HG02943 (cell line): ENCODE results near the gene GRIK4.

Experiments
- ATAC-seq: cut with Tn5 transposase; IDR thresholded peaks from one replicate; pipeline ENCODE4 v1.9.1; 2021; ENCODE audit warnings: mild to moderate bottlenecking, low read depth, moderate library complexity; ENCODE audit not compliant: unreplicated experiment

The GRIK4 gene

DNA sequence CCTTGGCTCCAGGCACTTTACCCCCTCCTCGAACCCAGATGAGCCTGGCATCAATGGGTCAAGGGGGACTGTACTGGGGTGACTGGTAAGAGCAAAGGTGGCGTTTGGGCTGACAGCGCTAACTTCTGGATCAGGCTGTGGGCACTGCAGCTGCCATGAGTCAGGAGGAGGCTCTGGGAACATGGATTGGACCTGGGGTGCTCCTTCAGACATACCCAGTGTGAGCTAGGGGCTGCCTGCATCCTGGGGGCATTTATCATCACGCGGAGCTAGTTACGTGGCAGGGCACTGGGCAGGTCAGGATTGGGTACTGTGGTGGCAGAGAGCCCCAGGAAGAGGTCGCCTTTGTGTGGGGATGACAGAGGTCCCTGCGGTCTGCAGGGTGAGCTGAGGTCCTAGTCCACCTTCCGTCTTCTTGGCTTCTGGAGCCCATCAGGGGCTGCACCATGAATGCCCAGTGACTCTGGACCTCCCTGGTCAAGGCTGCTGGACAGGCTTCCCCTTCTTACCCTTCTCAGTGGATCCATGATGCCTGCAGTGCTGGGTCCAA is 13.1 kb downstream of the GRIK4 start:
- ATAC-seq = no peak

DNA sequence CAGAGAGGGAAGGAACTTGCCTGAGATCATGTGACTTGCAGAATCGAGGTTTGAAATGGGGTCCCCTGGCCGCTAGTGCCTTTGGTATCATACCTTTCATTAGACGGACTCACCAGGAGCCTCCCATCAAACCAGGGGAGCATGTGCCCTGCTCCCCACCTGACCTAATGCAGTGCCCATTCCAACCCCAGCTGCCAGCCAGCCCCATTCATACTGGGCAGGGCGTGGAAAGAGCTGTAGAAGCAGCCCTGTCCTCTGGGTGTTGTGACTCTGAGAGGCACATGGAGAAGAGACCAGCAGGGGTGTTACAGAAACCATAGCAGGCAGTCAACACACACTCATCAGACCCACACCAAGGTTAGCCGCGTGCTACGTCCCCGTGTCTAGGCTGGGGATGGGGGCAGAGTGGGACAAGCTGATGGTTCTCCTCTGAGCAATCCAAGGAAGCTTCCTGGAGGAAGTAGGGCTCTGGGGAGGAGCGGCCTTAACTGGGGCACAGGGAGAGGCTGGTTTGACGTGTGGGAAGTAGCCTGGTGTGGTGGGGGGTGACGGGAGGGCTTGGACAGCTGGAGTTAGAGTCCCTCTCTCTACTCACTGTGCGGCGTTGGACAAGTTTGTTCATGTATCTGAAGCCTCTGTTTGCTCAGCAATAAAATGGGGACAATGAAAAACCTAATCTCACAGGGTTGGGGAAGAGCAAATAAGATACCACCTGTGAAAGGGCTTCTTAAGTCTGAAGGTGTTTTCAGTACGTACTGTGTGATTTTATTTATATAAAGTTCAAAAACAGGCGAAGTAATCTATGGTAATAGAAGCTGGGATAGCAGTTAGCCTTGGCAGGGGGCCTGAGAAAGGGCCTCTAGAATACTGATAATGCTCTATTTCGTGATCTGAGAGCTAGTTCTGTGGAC is 14.0 kb downstream of the GRIK4 start:
- no peak for ATAC-seq

- ATAC-seq = no peak
These were observed 14.7 kb downstream of the GRIK4 start for GRCh38 chr11:120526241-120526640.

- ATAC-seq = no peak
These were observed 15.7 kb downstream of the GRIK4 start for GRCh38 chr11:120527111-120527761.

DNA sequence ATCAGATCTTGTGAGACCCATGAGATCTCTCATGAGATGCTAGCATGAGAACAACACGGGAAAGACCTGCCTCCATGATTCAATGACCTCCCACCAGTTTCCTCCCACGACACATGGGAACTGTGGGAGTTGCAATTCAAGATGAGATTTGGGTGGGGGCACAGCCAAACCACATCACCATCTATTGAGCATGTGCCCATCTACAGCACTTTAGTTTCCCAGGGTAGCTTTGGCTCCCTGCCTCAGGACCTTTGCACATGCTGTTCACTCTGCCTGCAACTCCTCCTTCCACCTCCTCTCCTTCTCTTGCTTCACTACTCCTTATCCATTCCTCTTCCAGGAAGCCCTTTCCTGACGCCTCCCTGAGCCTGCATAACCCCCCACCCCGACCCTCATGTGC is 17.2 kb downstream of the GRIK4 start:
- no peak for ATAC-seq

DNA sequence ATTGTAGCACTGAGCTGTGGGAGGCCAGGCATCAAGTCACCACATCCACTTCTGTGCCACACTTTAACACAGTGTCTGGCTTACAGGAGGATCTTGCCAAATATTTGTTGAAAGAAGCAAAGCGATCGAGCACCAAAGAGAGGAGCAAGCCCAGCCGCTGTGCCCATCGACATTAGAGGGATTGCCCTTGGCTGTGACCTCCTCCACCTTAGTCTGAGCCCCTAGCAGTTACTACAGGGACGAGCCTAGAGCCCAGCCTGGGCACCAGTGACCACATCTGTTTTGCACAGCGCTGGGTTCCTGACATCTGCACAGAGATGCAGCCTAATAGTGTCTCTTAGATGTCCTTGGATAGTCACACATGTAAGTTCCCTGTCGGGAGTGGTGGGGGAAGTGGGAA is 17.7 kb downstream of the GRIK4 start:
- no peak for ATAC-seq

- ATAC-seq = no peak
These were observed 18.4 kb downstream of the GRIK4 start for GRCh38 chr11:120529911-120530310.

DNA sequence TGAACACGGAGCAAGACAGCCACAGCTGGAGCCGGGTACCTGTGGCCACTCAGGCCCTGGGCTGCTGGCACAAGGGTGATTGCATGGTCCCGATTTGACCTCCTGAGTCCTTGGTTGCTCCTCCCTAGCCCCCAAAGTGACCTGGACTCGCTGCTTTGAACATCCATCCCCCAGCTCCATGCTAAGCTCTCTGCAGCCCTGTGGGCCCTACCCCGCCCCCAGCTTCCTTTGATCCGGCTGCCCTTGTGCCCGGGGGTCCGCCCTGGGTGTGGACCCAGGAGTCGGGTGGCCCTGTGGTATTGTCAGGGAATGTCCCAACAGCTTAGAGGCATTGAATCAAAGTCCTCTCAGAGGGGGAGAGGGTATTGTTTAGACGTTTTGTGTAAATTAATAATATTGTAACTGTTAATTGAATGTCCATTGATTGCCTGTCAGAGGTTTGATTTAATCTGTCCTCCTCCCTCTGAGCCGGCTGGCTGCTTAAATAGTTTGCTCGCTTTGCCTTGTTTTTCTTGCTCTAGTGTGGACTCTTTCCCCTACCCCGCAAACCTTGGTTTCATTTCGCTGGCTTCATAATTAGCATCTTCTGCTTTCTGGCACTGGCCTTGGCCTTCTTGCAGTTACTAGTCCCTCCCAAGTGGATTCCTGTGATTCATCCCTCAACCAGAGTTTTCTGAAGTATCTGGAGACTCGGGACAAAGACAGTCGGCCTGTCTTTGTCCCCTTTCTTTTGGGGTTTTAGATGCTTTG is 20.7 kb downstream of the GRIK4 start:
- ATAC-seq = no peak

GRCh38 chr11:120532832-120533196 is 21.3 kb downstream of the GRIK4 start:
- ATAC-seq = no peak

GRCh38 chr11:120536091-120536796 is 24.7 kb downstream of the GRIK4 start:
- ATAC-seq = no peak

- ATAC-seq = no peak
These were observed 25.2 kb downstream of the GRIK4 start for GRCh38 chr11:120536797-120537169.

GRCh38 chr11:120537996-120538395 is 26.4 kb downstream of the GRIK4 start:
- ATAC-seq = no peak

- no peak for ATAC-seq
These were observed 27.2 kb downstream of the GRIK4 start for GRCh38 chr11:120538707-120539106.

DNA sequence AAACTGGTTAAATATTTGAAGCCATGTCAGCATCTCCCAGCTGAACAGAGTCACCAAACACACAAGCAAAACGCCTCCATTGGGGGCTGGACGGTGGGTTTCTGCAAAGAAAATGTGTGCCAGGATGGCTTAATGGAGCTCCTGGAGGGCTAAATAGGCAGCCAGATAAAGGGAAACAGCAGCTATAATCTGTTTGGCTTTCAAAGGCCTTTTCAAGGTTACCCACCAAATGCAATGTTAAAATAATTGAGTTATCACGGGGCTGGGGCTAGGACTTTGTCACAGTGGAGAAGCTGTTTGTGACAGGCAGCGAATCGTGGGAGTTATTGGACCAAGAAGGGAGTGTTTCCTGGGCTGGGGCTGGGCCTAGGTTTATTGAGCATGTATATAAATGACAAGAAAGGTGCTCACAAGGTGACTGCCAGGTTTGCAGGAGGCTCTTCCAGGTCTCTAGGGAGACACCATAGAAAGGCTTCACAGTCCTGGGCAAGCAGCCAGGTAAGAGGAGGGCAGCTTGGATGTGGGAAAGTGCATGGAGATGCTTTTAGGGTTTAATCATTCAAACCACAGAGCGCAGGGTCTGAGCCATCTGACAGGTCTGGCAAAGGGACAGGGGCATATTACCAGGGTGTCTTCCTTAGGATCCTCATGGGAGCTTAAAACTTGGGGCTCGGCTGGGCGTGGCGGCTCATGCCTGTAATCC is 28.3 kb downstream of the GRIK4 start:
- no peak for ATAC-seq

DNA sequence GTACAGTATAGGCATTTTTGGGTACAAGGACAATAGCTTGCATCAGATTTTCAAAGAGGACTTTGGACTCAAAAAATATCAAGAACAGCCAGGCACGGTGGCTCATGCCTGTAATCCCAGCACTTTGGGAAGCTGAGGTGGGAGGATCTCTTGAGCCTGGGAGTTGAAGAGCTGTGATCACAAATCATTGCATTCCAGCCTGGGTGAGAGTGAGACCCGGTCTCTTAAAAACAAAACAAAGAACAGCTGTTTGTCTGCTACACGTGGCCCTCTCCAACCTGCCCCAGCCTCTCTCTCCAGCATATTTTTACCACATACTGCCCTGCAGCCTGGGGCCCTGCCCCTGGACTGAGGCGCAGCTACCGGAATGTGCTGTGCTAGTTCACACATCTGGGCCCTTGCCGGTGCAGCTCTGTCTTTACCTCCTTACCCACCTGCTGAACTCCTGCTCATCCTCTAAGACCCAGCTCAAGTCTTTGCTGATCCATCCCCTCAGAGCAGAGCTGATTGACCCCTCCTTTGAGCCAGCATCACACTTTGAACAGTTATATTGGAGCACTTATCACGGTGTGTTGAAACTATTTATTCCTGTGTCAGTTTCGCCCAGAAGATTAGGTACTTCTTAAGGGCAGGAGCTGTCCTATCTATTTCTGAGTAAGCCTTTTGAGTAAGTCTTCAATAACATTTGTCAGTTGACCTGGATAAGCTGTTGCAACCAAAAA is 29.4 kb downstream of the GRIK4 start:
- no peak for ATAC-seq

DNA sequence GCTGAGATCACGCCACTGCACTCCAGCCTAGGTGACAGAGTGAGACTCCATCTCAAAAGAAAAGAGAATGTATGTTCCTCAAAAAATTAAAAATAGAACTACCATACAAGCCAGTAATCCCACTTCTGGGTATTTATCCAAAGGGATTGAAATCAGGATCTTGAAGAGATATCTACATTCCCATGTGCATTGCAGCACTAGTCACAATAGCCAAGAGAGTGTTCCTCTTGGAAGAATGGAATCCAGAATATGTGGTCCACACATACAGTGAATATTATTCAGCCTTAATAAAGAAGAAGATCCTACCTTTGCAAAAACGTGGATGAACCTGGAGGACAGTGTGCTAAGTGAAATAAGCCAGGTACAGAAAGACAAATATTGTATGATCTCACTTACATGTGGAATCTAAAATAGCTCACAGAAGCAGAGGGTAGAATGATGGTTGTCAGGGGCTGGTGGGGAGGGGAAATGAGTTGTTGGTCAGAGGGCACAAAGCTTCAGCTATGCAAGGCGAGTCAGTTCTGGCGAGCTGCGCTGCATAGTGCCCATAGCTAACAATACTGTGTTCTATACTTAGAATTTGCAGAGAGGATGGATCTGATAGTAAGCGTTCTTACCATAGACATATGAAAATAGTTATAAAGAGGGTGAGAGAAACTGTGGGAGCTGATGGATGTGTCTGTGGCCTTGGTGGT is 32.1 kb downstream of the GRIK4 start:
- no peak for ATAC-seq

DNA sequence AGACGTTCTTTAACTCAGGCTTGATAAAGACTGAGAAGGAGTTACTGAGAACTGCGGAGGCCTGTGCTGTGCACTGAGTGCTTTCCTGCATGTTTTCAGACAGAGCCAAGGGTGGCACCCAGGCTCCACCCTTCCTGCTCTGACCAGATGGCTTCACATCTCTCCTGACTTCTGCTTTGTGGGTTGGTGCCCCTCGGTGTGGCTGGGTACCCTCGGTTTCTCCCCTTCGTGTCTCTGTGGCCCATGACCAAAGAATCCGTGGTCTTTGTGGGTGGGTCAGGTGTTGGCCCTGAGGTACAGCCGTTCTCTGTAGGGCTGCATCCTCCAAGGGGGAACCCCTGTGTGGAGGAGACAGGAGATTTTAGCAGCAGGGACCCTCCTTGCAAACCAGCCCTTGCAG is 34.3 kb downstream of the GRIK4 start:
- ATAC-seq = no peak

GRCh38 chr11:120546312-120547205 is 35.0 kb downstream of the GRIK4 start:
- no peak for ATAC-seq
